ENCODE measurements around the gene IGF2BP1. TPM values are rescaled to one million over a fixed set of nuclear protein-coding genes. Genes with fewer than 3 reads are reported as not detected.

The IGF2BP1 gene
- total RNA-seq, 1 donor from 2014 or later = not detected

GRCh38 chr17:49067163-49067562, 70.0 kb downstream of the IGF2BP1 start:
- no peak overlapping the region for H3K27ac ChIP-seq
- no peak overlapping the region for H3K4me3 ChIP-seq
- H3K4me1 ChIP-seq = no peaks in the 10 kb centered on the region
- TF ChIP-seq, protein P1, sequence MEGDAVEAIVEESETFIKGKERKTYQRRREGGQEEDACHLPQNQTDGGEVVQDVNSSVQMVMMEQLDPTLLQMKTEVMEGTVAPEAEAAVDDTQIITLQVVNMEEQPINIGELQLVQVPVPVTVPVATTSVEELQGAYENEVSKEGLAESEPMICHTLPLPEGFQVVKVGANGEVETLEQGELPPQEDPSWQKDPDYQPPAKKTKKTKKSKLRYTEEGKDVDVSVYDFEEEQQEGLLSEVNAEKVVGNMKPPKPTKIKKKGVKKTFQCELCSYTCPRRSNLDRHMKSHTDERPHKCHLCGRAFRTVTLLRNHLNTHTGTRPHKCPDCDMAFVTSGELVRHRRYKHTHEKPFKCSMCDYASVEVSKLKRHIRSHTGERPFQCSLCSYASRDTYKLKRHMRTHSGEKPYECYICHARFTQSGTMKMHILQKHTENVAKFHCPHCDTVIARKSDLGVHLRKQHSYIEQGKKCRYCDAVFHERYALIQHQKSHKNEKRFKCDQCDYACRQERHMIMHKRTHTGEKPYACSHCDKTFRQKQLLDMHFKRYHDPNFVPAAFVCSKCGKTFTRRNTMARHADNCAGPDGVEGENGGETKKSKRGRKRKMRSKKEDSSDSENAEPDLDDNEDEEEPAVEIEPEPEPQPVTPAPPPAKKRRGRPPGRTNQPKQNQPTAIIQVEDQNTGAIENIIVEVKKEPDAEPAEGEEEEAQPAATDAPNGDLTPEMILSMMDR (IDR thresholded peaks at IDR 0.05) = no peak
- intact Hi-C loops (cut with DNase I) = no loop called here
- H3K36me3 ChIP-seq = no peaks in the 10 kb centered on the region
- no peaks in the 10 kb centered on the region for H3K9me3 ChIP-seq
- no peak for ATAC-seq
- no peak for DNase-seq
- no peaks in the 10 kb centered on the region for H3K27me3 ChIP-seq (ENCODE audit: low read depth)

DNA sequence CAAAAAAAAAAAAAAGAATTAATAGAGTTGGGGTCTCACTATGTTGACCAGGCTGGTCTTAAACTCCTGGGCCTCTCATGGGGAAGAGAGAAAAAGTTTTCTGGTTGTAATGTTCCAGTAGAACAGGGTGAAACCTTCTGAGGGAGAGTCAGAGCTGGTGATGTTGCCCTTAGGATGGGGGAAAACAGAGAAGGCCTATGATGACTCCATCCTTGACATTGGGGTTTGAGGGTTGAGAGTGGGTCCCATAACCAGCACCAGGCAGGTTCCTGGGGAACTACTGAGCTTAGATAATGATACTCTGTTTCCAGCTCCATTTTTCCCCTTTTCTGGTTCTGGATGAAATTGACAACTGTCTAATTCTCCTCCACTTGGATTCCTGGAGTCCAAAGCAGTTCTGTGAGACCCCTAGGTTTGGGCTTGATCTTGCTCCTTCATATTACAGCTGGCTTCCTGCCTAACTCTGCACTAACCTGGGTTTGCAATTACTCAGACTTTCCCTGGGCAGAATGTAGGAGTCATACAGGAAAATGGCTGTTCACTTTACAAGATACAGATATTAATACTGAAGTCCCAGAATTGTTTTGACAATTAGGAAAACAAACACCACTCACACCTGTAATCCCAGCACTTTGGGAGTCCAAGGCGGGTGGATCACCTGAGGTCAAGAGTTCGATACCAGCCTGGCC, 72.5 kb downstream of the IGF2BP1 start:
- Histone ChIP-seq H3K4me3 (no peak overlapping the region), H3K27ac (no peak overlapping the region), H3K27me3 (ENCODE audit: low read depth) (peaks cover 5% of the 10 kb centered on the region), H3K4me1 (no peaks in the 10 kb centered on the region), H3K9me3 (no peaks in the 10 kb centered on the region), H3K36me3 (no peaks in the 10 kb centered on the region)
- intact Hi-C loops (cut with DNase I) = no loop called here
- TF ChIP-seq, protein P1 (IDR thresholded peaks at IDR 0.05) = no peak
- DNase-seq (no peak), ATAC-seq (no peak)

DNA sequence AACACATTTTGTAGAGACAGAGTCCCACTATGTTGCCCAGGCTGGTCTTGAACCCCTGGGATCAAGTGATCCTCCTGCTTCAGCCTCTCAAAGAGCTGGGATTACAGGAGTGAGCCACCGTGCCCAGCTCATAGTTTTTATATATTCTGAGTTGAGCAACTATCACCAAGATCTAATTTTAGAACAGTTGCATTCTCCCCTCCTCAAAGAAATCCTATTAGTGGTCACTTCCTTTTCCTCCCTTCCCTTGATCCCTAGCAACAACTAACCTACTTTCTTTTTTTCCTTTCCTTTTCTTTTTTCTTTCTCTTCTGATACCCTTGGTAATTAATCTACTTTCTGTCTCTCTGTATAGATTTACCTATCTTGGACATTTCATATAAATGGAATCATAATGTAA, 73.9 kb downstream of the IGF2BP1 start:
- Histone ChIP-seq H3K27me3 (ENCODE audit: low read depth) (peaks cover 7% of the 10 kb centered on the region), H3K9me3 (no peaks in the 10 kb centered on the region), H3K4me3 (no peak overlapping the region), H3K27ac (no peak overlapping the region), H3K36me3 (no peaks in the 10 kb centered on the region), H3K4me1 (no peaks in the 10 kb centered on the region)
- ATAC-seq = no peak
- intact Hi-C loops (cut with DNase I) = no loop called here
- TF ChIP-seq, protein P1 (IDR thresholded peaks at IDR 0.05) = no peak
- no peak for DNase-seq

DNA sequence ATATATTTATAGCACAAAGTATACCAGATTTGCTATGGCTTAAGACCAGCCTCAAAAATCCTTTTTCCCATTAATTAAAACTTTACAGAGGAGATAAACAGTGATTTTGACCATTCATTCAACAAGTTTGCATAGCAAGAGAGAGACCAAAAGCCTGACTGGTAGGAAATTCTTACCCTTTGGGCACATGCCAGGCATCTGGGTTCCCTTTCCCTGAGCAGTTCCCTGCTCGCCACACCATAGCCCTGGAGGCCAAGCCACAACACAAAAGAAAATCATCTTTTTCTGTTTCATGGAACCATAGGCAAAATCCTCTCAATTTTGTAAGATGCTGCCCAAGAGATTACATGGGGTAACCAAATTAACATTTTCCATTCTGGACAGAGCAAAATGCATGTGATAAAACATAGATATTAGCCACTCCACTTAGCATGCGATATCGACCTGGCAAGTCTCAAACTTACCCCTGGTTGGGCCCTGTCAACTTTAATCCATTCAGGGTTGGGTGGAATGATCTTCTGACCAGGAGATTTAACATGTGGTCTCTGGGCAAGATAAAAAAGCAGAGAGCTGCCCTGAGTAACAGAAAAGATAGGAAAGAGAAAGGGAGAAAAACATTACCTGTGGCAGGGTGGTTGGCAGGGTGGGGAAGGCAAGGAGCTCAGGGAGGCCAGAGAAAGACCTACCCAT, 77.8 kb downstream of the IGF2BP1 start:
- Histone ChIP-seq H3K36me3 (no peaks in the 10 kb centered on the region), H3K4me1 (no peaks in the 10 kb centered on the region), H3K9me3 (no peaks in the 10 kb centered on the region), H3K4me3 (no peak overlapping the region), H3K27ac (no peak overlapping the region), H3K27me3 (ENCODE audit: low read depth) (peaks cover 12% of the 10 kb centered on the region)
- intact Hi-C loops (cut with DNase I) = no loop called here
- ATAC-seq (no peak), DNase-seq (no peak)
- TF ChIP-seq, protein P1 (IDR thresholded peaks at IDR 0.05) = no peak

- Histone ChIP-seq H3K4me3 (no peak overlapping the region), H3K27ac (no peak overlapping the region), H3K9me3 (no peaks in the 10 kb centered on the region), H3K36me3 (no peaks in the 10 kb centered on the region), H3K27me3 (ENCODE audit: low read depth) (peaks cover 14% of the 10 kb centered on the region), H3K4me1 (no peaks in the 10 kb centered on the region)
- TF ChIP-seq, protein P1 (IDR thresholded peaks at IDR 0.05) = no peak
- ATAC-seq = no peak
- intact Hi-C loops (cut with DNase I) = no loop called here
- DNase-seq = no peak
Measured at GRCh38 chr17:49076573-49077384, 79.6 kb downstream of the IGF2BP1 start.

Measured in lower lobe of right lung (tissue), 2 donors.